ENCODE results near the gene ACBD3. TPM values are rescaled to one million over a fixed set of nuclear protein-coding genes. Genes with fewer than 3 reads are reported as not detected.

The ACBD3 gene
- total and polyA plus RNA-seq, 2 of the 8 experiments (the other 6 are each of a cell fraction or from before 2014, with no cell fraction given) = 8.4 to 29.4 TPM

DNA sequence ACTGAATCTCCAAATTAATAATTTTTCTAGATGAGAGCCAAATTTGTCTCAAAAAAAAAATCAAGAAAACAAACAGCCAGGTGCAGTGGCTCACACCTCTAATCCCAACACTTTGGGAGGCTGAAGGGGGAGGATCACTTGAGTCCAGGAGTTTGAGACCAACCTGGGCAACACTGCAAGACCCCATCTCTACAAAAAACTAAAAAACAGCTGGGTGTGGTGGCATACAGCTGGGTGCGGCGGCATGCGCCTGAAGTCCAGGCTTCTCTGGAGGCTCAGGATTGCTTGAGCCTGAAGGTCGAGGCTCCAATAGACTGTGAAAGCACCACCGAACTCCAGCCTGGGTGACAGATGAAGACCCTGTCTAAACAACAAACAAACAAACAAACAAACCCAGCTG is 14.0 kb downstream of the ACBD3 start:
- H2BK20ac ChIP-seq (ENCODE audit: low read length) = no peak overlapping the region
- H3K14ac ChIP-seq (ENCODE audit: insufficient read length) = no peak overlapping the region
- H3K9me3 ChIP-seq (ENCODE audit: insufficient read depth in 2 of 2, low read depth in 1 of 2, low read length in 1 of 2) = no peaks in the 10 kb centered on the region
- ChIA-PET POLR2A (ENCODE audit: partially characterized antibody) (no interaction called here), CTCF (ENCODE audit: partially characterized antibody) (interaction anchor here (0.7 to 2.0 kb wide), 4 partner anchors 9 to 47 kb away, joined by 3 to 6 read pairs (median 3); no protein-coding TSS in a partner anchor)
- H3K27ac ChIP-seq (ENCODE audit: low read depth, low read length) = no peak overlapping the region
- no peak overlapping the region for H3K18ac ChIP-seq (ENCODE audit: extremely low read depth, low read length)
- no peak overlapping the region for H3K4me2 ChIP-seq (ENCODE audit: insufficient read depth in 1 of 2, low read depth in 2 of 2, low read length in 2 of 2)
- no peak overlapping the region for H2AK5ac ChIP-seq (ENCODE audit: low read depth, low read length)
- H3K4me1 ChIP-seq (replicated peaks in 1 of 4; ENCODE audit: control insufficient read depth in 3 of 4, insufficient read depth in 4 of 4, low read length in 3 of 4) = no peaks in the 10 kb centered on the region
- FAIRE-seq (no peak), DNase-seq (ENCODE audit: low read depth in 1 of 2, low spot score in 2 of 2) (no peak)
- no peak overlapping the region for H4K8ac ChIP-seq (ENCODE audit: extremely low read depth, insufficient read depth, low read length)
- no peak overlapping the region for H3K56ac ChIP-seq (replicated peaks; ENCODE audit: insufficient read length, low read depth, low read length)
- no peaks in the 10 kb centered on the region for H3K23me2 ChIP-seq (ENCODE audit: low read depth, low read length)
- H2BK12ac ChIP-seq (ENCODE audit: low read depth, low read length) = no peak overlapping the region
- H3K4me3 ChIP-seq (ENCODE audit: extremely low read depth in 1 of 4, insufficient read depth in 2 of 4, low read depth in 3 of 4, low read length in 4 of 4) = no peak overlapping the region
- H3K27me3 ChIP-seq (replicated peaks in 1 of 4; ENCODE audit: control insufficient read depth in 3 of 4, extremely low read depth in 1 of 4, insufficient read depth in 3 of 4, low read length in 3 of 4) = no peaks in the 10 kb centered on the region
- peaks cover 0 to 64% of the 10 kb centered on the region in 2 experiments; a peak in 2 of 4 replicates for H3K79me2 ChIP-seq (ENCODE audit: control insufficient read depth in 1 of 2, insufficient read depth in 2 of 2, low read length in 2 of 2)
- H4K91ac ChIP-seq (replicated peaks; ENCODE audit: insufficient read length, low read length) = no peak overlapping the region
- no peak overlapping the region for H2BK15ac ChIP-seq (ENCODE audit: low read length)
- H3K36me3 ChIP-seq (ENCODE audit: control insufficient read depth in 2 of 4, insufficient read depth in 4 of 4, low read length in 3 of 4) = peaks cover 0 to 2% (median 0%) of the 10 kb centered on the region in 4 experiments; a peak in 1 of 8 replicates
- H4K5ac ChIP-seq (ENCODE audit: insufficient read length, low read depth, low read length) = no peak overlapping the region
- no peak for TF ChIP-seq GTF2F1 (IDR thresholded peaks at IDR 0.05; ENCODE audit: borderline replicate concordance, low read depth, low read length)
- TF ChIP-seq CBX8 (IDR thresholded peaks at IDR 0.05; ENCODE audit: borderline replicate concordance, low read depth, low read length) = no peak
- 99% methylated on average over 5 of the region's 5 CpGs; no CpG with 5 or more reads in 1 of the 2 experiments for WGBS, 2 experiments (ENCODE audit: extremely low coverage in 1 of 2, insufficient coverage in 1 of 2, insufficient read length in 1 of 2, insufficient replicate concordance in 2 of 2, low coverage in 1 of 2, low lambda C conversion rate in 2 of 2, missing lambda C conversion rate in 1 of 2)
- no peak overlapping the region for H2BK120ac ChIP-seq (replicated peaks; ENCODE audit: low read depth, low read length)
- H2BK5ac ChIP-seq (ENCODE audit: low read depth, low read length) = no peak overlapping the region
- H3K79me1 ChIP-seq (ENCODE audit: low read depth, low read length) = peaks cover 5% of the 10 kb centered on the region
- no peak overlapping the region for H3K23ac ChIP-seq (ENCODE audit: insufficient read length)
- H2AFZ ChIP-seq (ENCODE audit: low read length) = no peak overlapping the region
- H3K9ac ChIP-seq (replicated peaks in 1 of 4; ENCODE audit: extremely low read depth in 1 of 4, low read depth in 3 of 4, low read length in 3 of 4) = no peak overlapping the region
- peaks cover 0 to 4% of the 10 kb centered on the region in 2 experiments for H4K20me1 ChIP-seq (replicated peaks in 1 of 2; ENCODE audit: control insufficient read depth in 1 of 2, insufficient read depth in 2 of 2, low read length in 2 of 2)
- no peak overlapping the region for H3K4ac ChIP-seq (replicated peaks; ENCODE audit: insufficient read length, low read depth, low read length)
